ENCODE measurements around the gene JRKL.
"Not testable (repeated sequence)": the region's sequence is repeated elsewhere in the genome, so short reads cannot be mapped to it uniquely, and the experiment has no call there.

Gene JRKL

DNA sequence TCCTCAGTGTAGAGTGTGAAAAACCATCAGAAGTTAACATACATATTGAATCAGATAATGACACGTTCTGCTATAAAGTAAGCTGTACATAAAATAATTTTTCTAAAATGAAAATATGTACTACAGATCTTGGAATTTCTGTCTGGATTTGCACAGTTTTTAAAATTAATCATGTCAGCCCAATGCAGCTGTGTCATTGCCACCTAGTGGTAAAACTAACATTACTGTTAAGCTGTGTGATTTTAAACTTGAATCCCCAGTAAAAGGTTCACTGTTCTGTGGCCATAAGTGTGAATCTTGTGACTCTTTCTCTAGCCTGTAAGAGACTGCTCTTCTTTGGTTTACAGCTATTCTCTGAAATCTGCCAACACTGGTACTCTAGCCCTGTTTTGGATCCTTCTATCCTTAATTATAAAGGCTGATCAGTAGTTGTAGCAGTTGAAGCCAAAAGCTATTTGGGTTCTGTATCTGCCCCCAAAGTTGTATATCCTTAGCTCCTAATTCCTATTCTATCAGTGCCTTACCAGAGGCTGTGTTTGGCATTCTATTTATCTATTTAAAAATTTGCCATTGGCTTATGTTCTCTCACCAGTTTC is 4.0 kb downstream of the JRKL start:
- no peak for DNase-seq (ENCODE audit: low read depth in 2 of 2)

- DNase-seq (ENCODE audit: low read depth in 2 of 2) = no peak
Measured at GRCh38 chr11:96394773-96395172, 5.0 kb downstream of the JRKL start.

DNA sequence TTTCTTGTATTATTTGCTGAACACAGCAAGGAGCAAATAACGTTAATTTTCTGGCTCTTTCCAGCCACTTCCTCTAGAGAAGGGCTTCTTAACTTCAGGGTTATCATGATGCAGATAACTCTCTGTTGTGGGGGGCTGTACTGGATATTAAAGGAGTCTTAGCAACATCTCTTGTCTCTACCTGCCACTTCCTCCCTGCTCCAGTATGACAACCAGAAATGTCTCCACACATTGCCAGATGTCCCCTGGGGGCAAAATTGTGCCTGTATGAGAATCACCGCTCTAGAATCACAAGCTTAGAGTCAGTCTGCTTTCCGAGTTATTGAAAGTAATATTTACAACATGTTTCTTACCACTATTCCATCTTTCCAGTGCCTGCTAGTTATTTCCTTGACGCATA is 6.8 kb downstream of the JRKL start:
- no peak for DNase-seq (ENCODE audit: low read depth in 2 of 2)

DNA sequence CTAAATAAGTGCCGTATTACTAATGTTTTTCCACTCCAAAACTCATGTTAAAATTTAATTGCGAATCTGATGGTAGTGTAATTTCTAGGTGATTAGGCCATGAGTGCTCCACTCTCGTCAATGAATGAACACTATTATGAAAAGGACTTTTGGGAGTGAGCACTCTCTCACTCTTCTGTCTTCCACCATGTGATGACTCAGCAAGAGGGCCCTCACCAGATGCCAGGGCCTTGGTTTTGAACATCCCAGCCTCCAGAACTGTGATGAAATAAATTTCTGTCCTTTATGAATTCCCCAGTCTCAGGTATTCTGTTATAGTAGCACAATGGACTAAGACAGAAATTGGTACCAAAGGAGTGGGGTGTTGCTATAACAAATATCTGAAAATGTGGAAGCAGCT is 8.1 kb downstream of the JRKL start:
- DNase-seq (ENCODE audit: low read depth in 2 of 2) = no peak

DNA sequence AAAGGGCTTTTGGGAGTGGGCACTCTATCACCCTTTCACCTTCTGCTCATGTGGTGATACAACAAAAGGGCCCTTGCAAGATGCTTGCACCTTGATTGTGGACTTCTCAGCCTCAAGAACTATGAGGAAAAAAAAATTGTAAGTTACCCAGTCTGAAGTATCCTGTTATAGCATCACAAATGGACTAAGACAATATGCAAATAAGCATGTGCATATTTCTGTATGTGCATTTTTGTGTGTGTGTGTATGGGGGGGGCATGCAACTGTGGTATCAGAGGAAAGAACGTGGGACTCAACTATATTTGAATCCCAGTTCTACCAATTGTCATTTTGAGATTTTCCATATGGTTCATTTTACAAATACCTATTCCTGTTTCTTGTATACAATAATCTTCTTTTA is 10.9 kb downstream of the JRKL start:
- no peak for DNase-seq (ENCODE audit: low read depth in 2 of 2)

DNA sequence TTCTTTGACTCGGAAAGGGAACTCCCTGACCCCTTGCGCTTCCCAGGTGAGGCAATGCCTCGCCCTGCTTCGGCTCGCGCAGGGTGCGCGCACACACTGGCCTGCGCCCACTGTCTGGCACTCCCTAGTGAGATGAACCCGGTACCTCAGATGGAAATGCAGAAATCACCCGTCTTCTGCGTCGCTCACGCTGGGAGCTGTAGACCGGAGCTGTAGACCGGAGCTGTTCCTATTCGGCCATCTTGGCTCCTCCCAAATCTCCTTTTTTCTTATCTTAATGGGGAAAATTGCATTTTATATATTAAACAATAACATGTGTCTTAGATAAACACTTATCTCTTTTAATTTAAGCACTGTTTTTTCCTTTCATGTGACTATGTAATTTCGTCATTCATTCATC is 21.6 kb downstream of the JRKL start:
- not testable (repeated sequence) for DNase-seq (ENCODE audit: low read depth in 2 of 2)

- DNase-seq (ENCODE audit: low read depth in 2 of 2) = no peak
Measured at GRCh38 chr11:96412761-96413381, 23.1 kb downstream of the JRKL start.

- DNase-seq (ENCODE audit: low read depth in 2 of 2) = no peak
Measured at GRCh38 chr11:96413408-96413807, 23.6 kb downstream of the JRKL start.

- no peak for DNase-seq (ENCODE audit: low read depth in 2 of 2)
Measured at GRCh38 chr11:96424693-96425092, 34.9 kb downstream of the JRKL start.

- no peak for DNase-seq (ENCODE audit: low read depth in 2 of 2)
Measured at GRCh38 chr11:96430668-96431067, 40.9 kb downstream of the JRKL start.

GRCh38 chr11:96432654-96433053 is 42.8 kb downstream of the JRKL start:
- not testable (repeated sequence) for DNase-seq (ENCODE audit: low read depth in 2 of 2)

Measured in stimulated activated CD8-positive, alpha-beta memory T cell treated with anti-CD3 and anti-CD28 coated beads, Interleukin-7, amount 100 ng/mL, for 1 hour (primary cell).